Activated CD4-positive, alpha-beta T cell treated with anti-CD3 and anti-CD28 coated beads, Interleukin-10, Interleukin-2, amounts not matched to agents 100 ng/mL and 50 ng/mL, durations not matched to agents 16 hours and 8 hours (primary cell): ENCODE data around the gene CAB39L.

Source experiments
- DNase-seq: peaks from one replicate; pipeline ENCODE4 v3.0.0-alpha.2; 2020

Gene CAB39L

DNA sequence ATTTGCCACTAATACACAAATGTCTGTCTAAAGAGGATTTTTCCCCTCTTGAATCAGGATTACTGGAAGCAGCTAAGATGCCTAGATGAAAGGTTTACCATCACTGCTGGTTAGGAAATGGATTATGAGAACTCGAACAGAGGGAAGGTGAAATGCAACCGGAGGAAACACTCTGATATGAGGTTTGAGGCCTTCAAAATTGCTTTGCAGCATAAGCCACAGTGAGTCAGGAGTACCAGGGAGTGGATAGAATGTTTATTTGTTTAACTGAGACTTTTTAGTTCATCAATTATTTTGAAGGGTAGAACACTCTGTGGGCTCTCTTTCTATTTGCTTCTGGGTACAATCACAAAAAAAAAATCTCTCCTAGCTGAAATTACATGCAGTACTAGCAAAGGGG lies 178.0 kb downstream of the CAB39L start:
- DNase-seq, result no peak

DNA sequence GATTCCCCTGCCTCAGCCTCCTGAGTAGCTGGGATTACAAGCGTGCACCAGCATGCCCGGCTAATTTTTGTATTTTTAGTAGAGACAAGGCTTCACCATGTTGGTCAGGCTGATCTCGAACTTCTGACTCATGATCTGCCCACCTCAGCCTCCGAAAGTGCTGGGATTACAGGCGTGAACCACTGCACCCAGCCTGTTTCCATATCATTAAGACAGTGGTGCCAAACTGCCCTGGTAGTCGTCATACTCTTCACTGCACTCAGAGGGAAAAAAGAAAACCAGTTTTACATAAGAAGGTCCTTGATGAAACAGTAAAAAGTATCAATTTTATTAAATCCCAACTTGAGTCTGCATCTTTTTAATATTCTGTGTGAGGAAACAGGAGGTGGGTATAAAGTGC lies 181.2 kb downstream of the CAB39L start:
- peak; percentile 19 for DNase-seq

DNA sequence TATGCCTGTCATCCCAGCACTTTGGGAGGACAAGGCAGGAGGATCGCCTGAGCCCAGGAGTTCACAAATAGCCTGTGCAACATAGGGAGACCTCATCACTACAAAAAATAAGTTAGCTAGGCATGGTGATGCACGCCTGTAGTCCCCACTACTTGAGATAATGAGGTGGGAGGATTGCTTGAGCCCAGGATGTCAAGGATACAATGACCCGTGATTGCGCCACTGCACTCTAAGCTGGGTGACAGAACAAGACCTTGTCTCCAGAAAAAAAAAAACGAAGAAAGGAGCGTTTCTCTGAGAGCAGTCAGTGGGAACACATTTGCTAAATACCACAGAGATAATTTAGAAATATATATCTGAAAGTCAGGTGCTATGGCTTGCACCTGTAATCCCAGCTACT lies 184.3 kb downstream of the CAB39L start:
- no peak for DNase-seq
